DND-41 (cell line): ENCODE results near the gene USP5.
A peak's percentile ranks its signal among the peaks of the same experiment; 100 is the strongest.

ENCODE experiments used
- EZH2 ChIP-seq: IDR thresholded peaks from 3 replicates; pipeline ENCODE4 v1.6.1; 2012; ENCODE audit warnings: borderline replicate concordance, low read depth, mild to moderate bottlenecking, moderate library complexity, low read length, inconsistent platforms; ENCODE audit not compliant: severe bottlenecking
- TF ChIP-seq, protein P1 (sequence below): IDR thresholded peaks from 2 replicates; pipeline ENCODE4 v1.5.1; 2012; ENCODE audit warnings: borderline replicate concordance, low read length, moderate library complexity, mild to moderate bottlenecking; ENCODE audit not compliant: poor library complexity, severe bottlenecking; ENCODE audit errors: extremely low read depth

DNA sequence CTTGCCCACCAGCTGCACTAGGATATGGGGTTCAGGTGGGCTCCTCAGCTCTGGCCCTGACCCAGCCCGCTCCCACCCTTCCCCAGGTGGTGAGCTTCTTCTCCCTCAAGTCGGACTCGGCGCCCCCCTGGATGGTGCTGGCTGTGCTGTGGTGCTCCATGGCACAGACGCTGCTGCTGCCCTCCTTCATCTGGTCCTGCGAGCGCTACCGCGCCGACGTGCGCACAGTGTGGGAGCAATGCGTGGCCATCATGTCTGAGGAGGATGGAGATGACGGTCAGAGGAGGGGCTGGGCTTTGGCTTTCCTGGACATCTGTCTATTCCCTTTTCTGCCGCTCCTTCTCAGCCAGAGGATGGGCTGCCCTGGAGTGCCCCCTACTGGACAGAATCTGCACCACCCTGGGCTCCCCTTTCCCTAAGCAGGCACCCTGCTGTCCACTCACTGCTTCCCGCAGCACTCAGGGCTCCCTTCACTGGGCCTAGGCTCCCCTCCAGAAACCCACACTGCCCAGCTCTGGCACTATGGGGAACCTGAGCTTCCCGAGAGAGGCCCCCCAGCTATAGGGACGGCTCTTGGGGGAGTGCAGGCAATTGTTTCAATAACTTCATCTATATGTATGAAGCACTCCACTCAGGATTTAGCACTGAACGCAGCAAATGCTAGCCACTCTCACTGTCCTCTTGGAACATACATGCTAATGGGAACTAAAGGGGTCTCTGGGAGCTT is 26.4 kb upstream of the USP5 start:
- TF ChIP-seq, protein P1, sequence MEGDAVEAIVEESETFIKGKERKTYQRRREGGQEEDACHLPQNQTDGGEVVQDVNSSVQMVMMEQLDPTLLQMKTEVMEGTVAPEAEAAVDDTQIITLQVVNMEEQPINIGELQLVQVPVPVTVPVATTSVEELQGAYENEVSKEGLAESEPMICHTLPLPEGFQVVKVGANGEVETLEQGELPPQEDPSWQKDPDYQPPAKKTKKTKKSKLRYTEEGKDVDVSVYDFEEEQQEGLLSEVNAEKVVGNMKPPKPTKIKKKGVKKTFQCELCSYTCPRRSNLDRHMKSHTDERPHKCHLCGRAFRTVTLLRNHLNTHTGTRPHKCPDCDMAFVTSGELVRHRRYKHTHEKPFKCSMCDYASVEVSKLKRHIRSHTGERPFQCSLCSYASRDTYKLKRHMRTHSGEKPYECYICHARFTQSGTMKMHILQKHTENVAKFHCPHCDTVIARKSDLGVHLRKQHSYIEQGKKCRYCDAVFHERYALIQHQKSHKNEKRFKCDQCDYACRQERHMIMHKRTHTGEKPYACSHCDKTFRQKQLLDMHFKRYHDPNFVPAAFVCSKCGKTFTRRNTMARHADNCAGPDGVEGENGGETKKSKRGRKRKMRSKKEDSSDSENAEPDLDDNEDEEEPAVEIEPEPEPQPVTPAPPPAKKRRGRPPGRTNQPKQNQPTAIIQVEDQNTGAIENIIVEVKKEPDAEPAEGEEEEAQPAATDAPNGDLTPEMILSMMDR, result peak; percentile 92
- no peak for TF ChIP-seq EZH2
